GM19395 (cell line): ENCODE measurements around the gene TMEM143.
"Not testable (repeated sequence)": the region's sequence is repeated elsewhere in the genome, so short reads cannot be mapped to it uniquely, and the experiment has no call there.

Experiments used
- ATAC-seq: cut with Tn5 transposase; IDR thresholded peaks from one replicate; pipeline ENCODE4 v1.9.1; 2021; ENCODE audit warnings: mild to moderate bottlenecking, moderate library complexity; ENCODE audit not compliant: unreplicated experiment

Gene TMEM143

GRCh38 chr19:48297975-48298374, 65.8 kb downstream of the TMEM143 start:
- no peak for ATAC-seq

DNA sequence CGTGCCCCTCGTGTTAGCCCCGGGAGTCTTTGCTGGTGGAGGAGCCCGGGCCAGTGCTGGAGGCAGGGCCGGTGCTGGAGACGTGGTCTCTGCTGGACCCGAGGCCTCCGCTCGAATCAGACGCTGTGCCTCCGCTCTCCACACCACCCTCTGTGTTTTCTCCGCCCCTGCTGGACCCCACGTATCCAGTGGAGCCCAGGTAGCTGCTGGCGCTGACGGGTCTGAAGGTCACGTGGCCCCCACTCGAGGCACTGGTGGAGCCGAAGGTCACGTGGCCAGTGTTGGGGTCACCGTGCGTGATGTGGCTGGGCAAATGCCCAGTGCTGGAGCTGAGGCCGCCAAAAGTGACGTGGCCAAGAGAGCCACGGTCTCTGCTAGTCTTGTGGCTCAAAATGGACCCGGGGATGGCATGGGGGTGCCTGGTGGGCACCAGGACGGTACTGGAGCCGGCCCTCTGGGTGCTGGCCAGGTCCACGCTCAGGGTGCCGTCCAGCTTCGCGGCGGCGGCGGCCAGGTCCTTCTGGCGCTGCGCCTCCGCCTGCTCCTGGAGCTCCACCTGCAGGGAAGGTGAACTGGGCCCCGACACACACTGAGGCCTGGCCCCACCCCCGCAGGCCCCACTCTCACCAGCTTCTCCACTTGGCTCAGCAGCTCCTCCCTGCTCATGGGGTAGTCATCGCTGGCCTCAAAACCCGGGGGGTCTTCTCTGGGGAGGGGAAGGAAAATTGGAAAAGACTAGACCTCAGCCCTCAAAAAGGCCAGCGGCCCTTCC, 66.6 kb downstream of the TMEM143 start:
- no peak for ATAC-seq

DNA sequence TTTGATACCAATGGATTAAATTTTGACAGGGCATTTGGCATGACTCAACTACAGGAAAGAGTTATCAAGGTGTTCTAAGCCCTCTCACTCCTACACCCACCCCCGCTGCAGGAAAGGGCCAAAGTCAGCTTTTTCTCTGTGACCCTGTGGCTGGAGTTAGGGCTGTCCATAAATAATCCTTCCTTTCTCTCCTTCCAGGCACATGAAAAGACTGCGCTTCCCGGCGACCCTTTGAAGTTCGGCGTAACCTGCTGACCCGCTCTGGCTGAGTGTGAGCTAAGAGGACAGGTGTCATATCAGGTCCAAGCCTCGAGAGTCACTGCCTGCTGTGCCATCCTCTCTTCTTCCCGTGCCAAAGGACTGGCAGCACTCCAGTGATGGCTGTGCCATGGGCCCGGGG, 68.3 kb downstream of the TMEM143 start:
- ATAC-seq: no peak

DNA sequence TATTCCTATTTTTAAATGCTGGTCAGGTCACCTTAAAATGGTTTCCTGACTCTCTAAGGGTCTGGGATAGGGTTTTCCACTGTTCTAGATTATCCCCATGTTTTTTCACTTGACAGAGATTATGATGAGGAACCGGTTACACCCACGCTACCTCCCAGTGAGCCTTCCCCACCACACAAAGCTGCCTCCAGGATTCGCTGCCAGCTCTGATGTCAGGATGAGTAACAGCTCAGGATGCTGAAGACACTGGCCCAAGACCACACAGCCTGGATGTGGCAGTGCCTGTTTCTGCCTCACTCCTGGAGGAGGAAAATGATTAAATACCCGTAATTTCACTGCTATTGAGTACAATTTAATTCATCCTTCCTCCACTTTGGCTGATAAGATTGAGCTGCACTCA, 70.9 kb downstream of the TMEM143 start:
- ATAC-seq: no peak

DNA sequence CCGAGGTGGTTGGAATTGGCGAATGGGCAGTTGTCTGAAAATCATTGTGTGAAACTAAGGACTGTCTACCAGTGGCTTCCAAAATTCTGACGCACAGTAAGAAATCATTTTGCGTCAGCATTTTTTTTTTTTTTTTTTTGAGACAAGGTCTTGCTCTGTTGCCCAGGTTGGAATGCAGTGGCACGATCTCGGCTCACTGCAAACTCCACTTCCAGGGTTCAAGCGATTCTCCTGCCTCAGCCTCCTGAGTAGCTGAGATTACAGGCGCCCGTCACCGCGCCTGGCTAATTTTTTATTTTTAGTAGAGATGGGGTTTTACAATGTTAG, 72.3 kb downstream of the TMEM143 start:
- not testable (repeated sequence) for ATAC-seq

DNA sequence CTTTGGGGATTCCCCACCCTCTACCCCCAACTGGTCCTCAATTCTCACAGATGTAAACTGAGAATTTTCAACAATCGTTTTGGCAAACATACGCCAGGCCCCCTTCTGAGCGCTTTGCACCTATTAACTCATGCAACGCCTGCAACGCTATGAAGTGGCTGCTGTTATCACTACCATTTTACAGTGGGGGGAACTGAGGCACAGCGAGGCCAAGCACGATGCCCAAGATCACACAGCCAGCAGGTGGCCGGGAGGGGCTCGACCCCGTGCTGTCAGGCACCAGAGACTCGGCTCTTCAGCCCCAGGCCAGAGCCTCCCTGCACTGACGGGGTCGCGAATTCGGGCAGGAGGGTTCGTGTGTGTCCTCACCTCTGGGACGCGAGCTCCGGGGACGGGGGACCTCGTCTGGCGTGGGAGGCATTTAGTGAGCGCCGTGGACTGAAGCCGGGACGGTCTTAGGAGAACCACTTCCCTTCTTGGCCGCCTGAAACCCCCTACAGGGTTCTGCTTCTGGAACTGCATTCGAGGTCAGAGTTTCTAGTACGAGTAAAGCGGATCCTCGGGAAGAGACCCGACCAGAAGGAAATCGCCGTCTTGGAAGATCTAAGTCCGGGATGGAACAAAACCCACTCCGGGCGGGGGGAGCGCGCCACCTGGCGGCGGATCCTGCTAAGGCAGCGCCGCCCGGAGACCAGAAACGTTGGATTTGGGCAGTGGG, 72.8 kb downstream of the TMEM143 start:
- no peak for ATAC-seq

- ATAC-seq: no peak
Observed at GRCh38 chr19:48290401-48290770, 73.4 kb downstream of the TMEM143 start.

DNA sequence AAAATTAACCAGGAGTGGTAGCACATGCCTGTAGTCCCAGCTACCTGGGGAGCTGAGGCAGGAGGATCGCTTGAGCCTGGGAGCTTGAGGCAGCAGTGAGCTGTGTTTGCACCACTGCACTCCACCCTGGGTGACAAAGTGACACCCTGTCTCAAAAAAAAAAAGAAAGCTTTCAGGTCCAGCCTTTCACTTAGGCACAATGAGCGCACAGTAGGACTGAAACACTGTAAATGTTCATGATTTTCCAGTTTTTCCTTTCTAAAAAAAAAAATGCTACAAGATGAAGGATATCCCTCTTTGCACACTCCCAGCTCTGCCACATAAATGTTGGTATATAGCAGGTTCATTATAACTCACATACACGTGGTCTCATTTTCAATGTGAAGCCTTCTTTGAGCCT, 76.0 kb downstream of the TMEM143 start:
- ATAC-seq: no peak

DNA sequence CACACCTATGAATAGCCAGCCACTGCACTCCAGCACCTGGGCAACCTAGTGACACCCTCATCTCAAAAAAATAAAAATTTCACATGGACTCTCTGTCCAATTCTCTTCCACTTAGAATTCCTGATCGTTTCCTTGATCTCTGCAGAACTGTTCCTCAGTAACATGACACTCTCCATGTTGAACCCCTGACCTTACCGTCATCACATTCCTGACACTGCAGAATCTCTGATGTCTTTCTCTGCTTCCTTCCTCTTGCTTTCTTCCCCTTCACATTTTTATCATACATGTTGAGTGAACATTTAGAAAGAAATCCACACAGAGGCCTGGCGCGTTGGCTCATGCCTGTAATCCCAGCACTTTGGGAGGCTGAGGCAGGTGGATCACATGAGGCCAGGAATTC, 78.8 kb downstream of the TMEM143 start:
- no peak for ATAC-seq

GRCh38 chr19:48283908-48284307, 79.8 kb downstream of the TMEM143 start:
- no peak for ATAC-seq
